A549 treated with Hydrocortisone at 1 μM for 4 hours (cell line): ENCODE results near the gene KHDC3L. TPM values are rescaled to one million over a fixed set of nuclear protein-coding genes. Genes with fewer than 3 reads are reported as not detected.

Source experiments
- total RNA-seq: library from RNA; stranded (reverse); fragments of 200-300 nt; extraction: Qiagen RNA extraction; gene quantifications from 5 replicates; pipeline ENCODE4 v1.2.3, GENCODE V29; 2022

Gene KHDC3L
- total RNA-seq, result not detected in 5 replicates

GRCh38 chr6:73362358-73362757, at the start of gene KHDC3L:
Gene KHDC3L, plus strand, starts transcription at chr6:73362658. Its CDS starts 72 bp downstream, at chr6:73362730.

GRCh38 chr6:73353636-73354593, 8.5 kb upstream of the KHDC3L start, which contains the start of gene DPPA5:
Gene DPPA5, minus strand, starts transcription at chr6:73354276. Its CDS starts 51 bp downstream, at chr6:73354225.

GRCh38 chr6:73369563-73369962, 7.1 kb downstream of the KHDC3L start, which contains the start of gene OOEP:
Gene OOEP, minus strand, starts transcription at chr6:73369897. Its CDS starts 105 bp downstream, at chr6:73369792.

GRCh38 chr6:73394577-73395354, 32.3 kb downstream of the KHDC3L start, which contains the start of gene DDX43:
Gene DDX43, plus strand, starts transcription at chr6:73394828. Its CDS starts 78 bp downstream, at chr6:73394906.

Other genes starting within 250 kb of the KHDC3L start
- gene KHDC1L, start 137.2 kb upstream of the KHDC3L start, total RNA-seq, result 0.24 to 0.75 TPM (median 0.35 TPM) in 3 of 5 replicates, not detected in the others
- 2.9 to 3.5 TPM (median 3.3 TPM) in 5 replicates for gene KHDC1, start 99.5 kb upstream of the KHDC3L start, total RNA-seq
- gene DPPA5, start 8.4 kb upstream of the KHDC3L start, total RNA-seq, result not detected in 5 replicates
- not detected in 5 replicates for gene OOEP, start 7.2 kb downstream of the KHDC3L start, total RNA-seq
- 0.05 TPM in 1 of 5 replicates, not detected in the others for gene DDX43, start 32.2 kb downstream of the KHDC3L start, total RNA-seq
- 3.8 to 4.4 TPM (median 4.0 TPM) in 5 replicates for gene CGAS, start 89.6 kb downstream of the KHDC3L start, total RNA-seq
- 8.4 to 11.6 TPM (median 10.2 TPM) in 5 replicates for gene MTO1, start 99.1 kb downstream of the KHDC3L start, total RNA-seq
- gene EEF1A1, start 158.4 kb downstream of the KHDC3L start, total RNA-seq, result 7,273 to 9,095 TPM (median 7,623 TPM) in 5 replicates